HEK293T (cell line): ENCODE data around the gene TRPC4.

Experiments used
- CTCF ChIA-PET: fragments of 350-600 bp; formaldehyde crosslinking; extraction: SDS; loops from one replicate; lab custom pipeline; 2021; ENCODE audit warnings: antibody characterized with exemption, inconsistent platforms; lab: Yijun Ruan, JAX
- POLR2A ChIA-PET: fragments of 350-600 bp; formaldehyde crosslinking; extraction: SDS; loops from one replicate; lab custom pipeline; 2020; ENCODE audit warnings: antibody characterized with exemption, inconsistent platforms; lab: Yijun Ruan, JAX
- DNase-seq: peaks from one replicate; pipeline ENCODE4 v3.0.0; 2012; ENCODE audit warnings: mixed read lengths; ENCODE audit errors: extremely low spot score
- ARNT ChIP-seq: fragments of 450-650 bp; IDR thresholded peaks from 2 replicates; pipeline ENCODE4 v1.6.1; 2017; ENCODE audit warnings: mild to moderate bottlenecking
- BHLHE40 ChIP-seq: fragments of 450-650 bp; IDR thresholded peaks from 2 replicates; pipeline ENCODE4 v1.6.1; 2016; ENCODE audit warnings: mild to moderate bottlenecking, moderate library complexity, borderline replicate concordance
- CTBP1 ChIP-seq: fragments of 450-650 bp; IDR thresholded peaks from 2 replicates; pipeline ENCODE4 v1.6.1; 2016; ENCODE audit warnings: borderline replicate concordance
- ELF4 ChIP-seq: fragments of 450-650 bp; IDR thresholded peaks from 2 replicates; pipeline ENCODE4 v1.6.1; 2017; ENCODE audit warnings: antibody characterized with exemption
- FOXA1 ChIP-seq: fragments of 450-650 bp; IDR thresholded peaks from 2 replicates; pipeline ENCODE4 v1.6.1; 2016; ENCODE audit warnings: mild to moderate bottlenecking
- FOXK2 ChIP-seq: fragments of 450-650 bp; IDR thresholded peaks from 2 replicates; pipeline ENCODE4 v1.6.1; 2016; ENCODE audit warnings: mild to moderate bottlenecking
- FOXM1 ChIP-seq: fragments of 450-650 bp; IDR thresholded peaks from 2 replicates; pipeline ENCODE4 v1.6.1; 2017; ENCODE audit warnings: mild to moderate bottlenecking, borderline replicate concordance
- HDGF ChIP-seq: fragments of 450-650 bp; IDR thresholded peaks from 2 replicates; pipeline ENCODE4 v1.6.1; 2017; ENCODE audit warnings: antibody characterized with exemption, borderline replicate concordance
- L3MBTL2 ChIP-seq: fragments of 450-650 bp; conservative IDR thresholded peaks from 2 replicates; pipeline ENCODE4 v1.6.1; 2016; ENCODE audit warnings: mild to moderate bottlenecking
- LEF1 ChIP-seq: fragments of 450-650 bp; IDR thresholded peaks from 2 replicates; pipeline ENCODE4 v1.6.1; 2017; ENCODE audit warnings: mild to moderate bottlenecking, borderline replicate concordance
- NFRKB ChIP-seq: fragments of 450-650 bp; IDR thresholded peaks from 2 replicates; pipeline ENCODE4 v1.6.1; 2016; ENCODE audit warnings: mild to moderate bottlenecking, moderate library complexity
- PKNOX1 ChIP-seq: fragments of 450-650 bp; IDR thresholded peaks from 2 replicates; pipeline ENCODE4 v1.6.1; 2016
- SP1 ChIP-seq: fragments of 450-650 bp; IDR thresholded peaks from 2 replicates; pipeline ENCODE4 v1.6.1; 2017
- SUZ12 ChIP-seq: fragments of 450-650 bp; IDR thresholded peaks from 2 replicates; pipeline ENCODE4 v1.6.1; 2016; ENCODE audit warnings: mild to moderate bottlenecking
- TARDBP ChIP-seq: fragments of 450-650 bp; IDR thresholded peaks from 2 replicates; pipeline ENCODE4 v1.6.1; 2016
- ZNF384 ChIP-seq: fragments of 450-650 bp; IDR thresholded peaks from 2 replicates; pipeline ENCODE4 v1.6.1; 2016

Gene TRPC4

DNA sequence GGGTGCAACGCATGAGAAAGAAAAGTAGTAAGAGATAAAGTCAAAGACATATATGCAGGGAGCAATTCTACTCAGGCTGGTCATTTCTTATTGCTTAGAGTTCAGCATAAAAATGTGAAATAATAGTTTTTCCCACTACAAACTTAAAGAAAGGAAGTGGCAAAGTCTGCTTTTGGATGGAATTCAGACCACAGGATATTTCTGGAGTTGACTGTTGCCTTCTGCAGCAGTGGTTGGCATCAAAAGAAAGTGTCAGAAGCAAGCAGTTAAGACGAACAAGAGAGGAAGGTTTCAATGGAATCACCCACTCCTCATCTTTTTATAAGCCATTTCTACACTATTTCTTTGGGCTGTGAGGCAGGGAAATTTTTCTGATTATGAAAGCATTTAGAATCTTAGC lies 36.2 kb upstream of the TRPC4 start:
- CTCF ChIA-PET: no interaction called here
- POLR2A ChIA-PET: no interaction called here
- DNase-seq: no peak
- no peak for TF ChIP-seq ARNT
- TF ChIP-seq FOXM1: no peak
- TF ChIP-seq SUZ12: no peak
- TF ChIP-seq ELF4: no peak
- no peak for TF ChIP-seq FOXK2
- TF ChIP-seq CTBP1: no peak
- no peak for TF ChIP-seq BHLHE40
- no peak for TF ChIP-seq HDGF
- no peak for TF ChIP-seq L3MBTL2
- no peak for TF ChIP-seq NFRKB
- TF ChIP-seq SP1: no peak
- no peak for TF ChIP-seq FOXA1

DNA sequence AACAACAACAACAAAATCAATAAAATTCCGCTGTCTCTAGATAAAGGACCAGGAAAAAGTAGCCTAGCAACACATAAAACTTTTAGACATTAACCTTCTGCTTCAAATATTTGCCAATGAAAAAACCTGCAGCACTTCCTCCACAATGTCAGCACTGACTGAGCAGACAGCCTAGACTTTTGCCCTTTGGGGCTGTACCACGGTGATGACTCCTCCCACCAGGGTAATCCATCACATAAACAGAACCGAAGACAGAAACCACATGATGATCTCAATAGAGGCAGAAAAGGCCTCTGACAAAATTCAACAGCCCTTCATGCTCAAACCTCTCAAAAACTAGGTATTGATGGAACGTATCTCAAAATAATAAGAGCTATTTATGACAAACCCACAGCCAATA lies 30.2 kb upstream of the TRPC4 start:
- DNase-seq: no peak
- CTCF ChIA-PET: no interaction called here
- TF ChIP-seq ELF4 (no peak), L3MBTL2 (no peak), SP1 (no peak), BHLHE40 (no peak), PKNOX1 (no peak), FOXM1 (no peak), ARNT (no peak), FOXA1 (no peak), FOXK2 (no peak), ZNF384 (no peak), CTBP1 (no peak), NFRKB (no peak), HDGF (no peak), LEF1 (no peak)
- POLR2A ChIA-PET: no interaction called here

- ChIA-PET POLR2A (no interaction called here), CTCF (no interaction called here)
- TF ChIP-seq PKNOX1 (no peak), FOXK2 (no peak)
- DNase-seq: no peak
Measured at GRCh38 chr13:37893321-37893720, 23.7 kb upstream of the TRPC4 start.

DNA sequence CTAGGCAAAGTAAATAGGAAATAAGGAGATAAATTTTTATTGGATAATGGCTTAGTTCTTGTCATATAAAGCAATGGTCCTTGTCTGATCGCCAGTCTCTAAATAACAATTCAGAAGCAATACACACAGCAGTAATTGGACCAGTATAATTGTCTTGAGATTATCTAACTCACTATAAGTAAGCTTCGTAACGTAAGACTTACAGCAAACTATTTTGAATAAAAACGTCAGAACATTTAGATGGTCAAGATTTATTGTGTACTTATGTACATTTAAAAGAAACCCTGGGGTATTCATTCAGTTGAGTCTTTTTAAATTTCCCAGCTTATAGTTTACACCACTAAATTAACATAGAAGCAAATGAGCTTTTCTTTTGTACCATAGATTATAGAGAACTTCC lies 20.2 kb upstream of the TRPC4 start:
- ChIA-PET POLR2A (no interaction called here), CTCF (no interaction called here)
- DNase-seq: no peak
- no peak for TF ChIP-seq TARDBP
- TF ChIP-seq L3MBTL2: no peak
- no peak for TF ChIP-seq ZNF384
- no peak for TF ChIP-seq FOXK2
- no peak for TF ChIP-seq ARNT
- TF ChIP-seq HDGF: no peak
- no peak for TF ChIP-seq CTBP1
- TF ChIP-seq FOXA1: no peak
- no peak for TF ChIP-seq ELF4
- no peak for TF ChIP-seq NFRKB
- no peak for TF ChIP-seq SUZ12
- TF ChIP-seq SP1: no peak
- no peak for TF ChIP-seq FOXM1
- TF ChIP-seq PKNOX1: no peak
- TF ChIP-seq LEF1: no peak
- no peak for TF ChIP-seq BHLHE40

DNA sequence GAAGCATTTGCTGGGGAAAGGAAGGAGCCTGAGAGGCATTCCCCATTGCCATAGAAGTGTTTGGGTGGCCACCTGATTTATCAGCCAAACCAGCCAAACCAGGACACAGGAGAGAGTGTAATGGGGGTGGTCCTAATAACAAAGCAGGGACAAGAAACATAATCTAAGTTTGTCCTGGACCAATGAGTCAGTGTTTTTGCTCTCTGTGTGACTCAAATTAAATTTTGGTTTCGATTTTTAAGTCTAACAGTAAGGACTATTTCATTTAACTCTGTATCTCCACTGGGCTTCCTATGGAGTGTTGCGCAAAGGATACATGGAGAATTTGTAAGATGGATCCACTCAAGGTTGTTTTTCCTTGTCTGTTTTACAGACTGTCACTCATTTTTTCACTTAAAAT lies 19.5 kb upstream of the TRPC4 start:
- POLR2A ChIA-PET: no interaction called here
- TF ChIP-seq BHLHE40 (no peak), PKNOX1 (no peak), FOXK2 (no peak), NFRKB (no peak), ARNT (no peak), HDGF (no peak), SP1 (no peak), CTBP1 (no peak)
- CTCF ChIA-PET: no interaction called here
- DNase-seq: no peak

- DNase-seq: no peak
- ChIA-PET CTCF (no interaction called here), POLR2A (no interaction called here)
- TF ChIP-seq HDGF (no peak), FOXA1 (no peak), L3MBTL2 (no peak), FOXK2 (no peak), PKNOX1 (no peak), ZNF384 (no peak), BHLHE40 (no peak), CTBP1 (no peak), SUZ12 (no peak), NFRKB (no peak), ELF4 (no peak), ARNT (no peak), SP1 (no peak), TARDBP (no peak)
Measured at GRCh38 chr13:37886879-37887278, 17.3 kb upstream of the TRPC4 start.
